Gastroesophageal sphincter (tissue), 3 donors: ENCODE results near the gene GALNT18.

Experiments
- CTCF ChIP-seq, 4 experiments: fragments of 200-600 bp in 2 of 4; fragments of 450-650 bp in 2 of 4; sonication (generic) in 1 of 4; IDR thresholded peaks; one replicate each; pipeline ENCODE4 v1.5.1; 2017 to 2019; ENCODE audit warnings: antibody characterized with exemption in 4 of 4, mild to moderate bottlenecking in 2 of 4, moderate library complexity in 2 of 4
- EP300 ChIP-seq: sonication (generic); formaldehyde crosslinking; IDR thresholded peaks from one replicate; pipeline ENCODE4 v1.6.1; 2017; ENCODE audit warnings: antibody characterized with exemption, mild to moderate bottlenecking
- POLR2A ChIP-seq, 2 donors: fragments of 450-650 bp; IDR thresholded peaks; one replicate each; pipeline ENCODE4 v1.6.1; 2017; ENCODE audit warnings: antibody characterized with exemption in 2 of 2, mild to moderate bottlenecking in 2 of 2, moderate library complexity in 1 of 2
- POLR2AphosphoS5 ChIP-seq: sonication (generic); formaldehyde crosslinking; IDR thresholded peaks from one replicate; pipeline ENCODE4 v1.6.1; 2017; ENCODE audit warnings: antibody characterized with exemption

GRCh38 chr11:11540157-11540556, 81.6 kb downstream of the GALNT18 start:
- TF ChIP-seq POLR2AphosphoS5 (no peak), CTCF (IDR thresholded peaks at IDR 0.05) (no peak), POLR2A (IDR thresholded peaks at IDR 0.05) (no peak), EP300 (no peak)
